ENCODE measurements around the gene NLRC3.

GRCh38 chr16:3529175-3529574 is 48.0 kb downstream of the NLRC3 start:
- TF ChIP-seq POLR2AphosphoS5 (IDR thresholded peaks at IDR 0.05) (no peak), CTCF (IDR thresholded peaks at IDR 0.05) (no peak), EP300 (IDR thresholded peaks at IDR 0.05) (no peak), POLR2A (IDR thresholded peaks at IDR 0.05) (no peak)

All from upper lobe of left lung (tissue), 4 donors.